IMR-90 (cell line): ENCODE results near the gene ERGIC1. TPM values are rescaled to one million over a fixed set of nuclear protein-coding genes. Genes with fewer than 3 reads are reported as not detected.

Experiments
- ATAC-seq: fragments of 200-7000 bp; cut with Tn5 transposase; 2 replicates; pipeline ENCODE4 v1.9.1; 2020; ENCODE audit warnings: low read depth, mild to moderate bottlenecking, moderate library complexity
- BruUV-seq: library from RNA; stranded (reverse); fragments of 400-500 nt; replicated peaks from 2 replicates; lab custom pipeline; 2021; lab: Mats Ljungman, UMichigan
- CTCF ChIA-PET: fragments of 300-600 bp; formaldehyde crosslinking; extraction: SDS; loops from one replicate; lab custom pipeline; 2021; ENCODE audit warnings: antibody characterized with exemption; lab: Yijun Ruan, JAX
- POLR2A ChIA-PET: fragments of 300-600 bp; sonication (Branson Sonifier 250); formaldehyde crosslinking; loops from one replicate; lab custom pipeline; 2022; ENCODE audit warnings: antibody characterized with exemption; ENCODE audit not compliant: unreplicated experiment; lab: Charles Lee
- DNase-seq: peaks from one replicate; pipeline ENCODE4 v3.0.0; 2013
- H2AFZ ChIP-seq: replicated peaks from 2 replicates; pipeline ENCODE3; 2013; ENCODE audit warnings: low read length, mild to moderate bottlenecking; ENCODE audit not compliant: poor library complexity
- H2AK5ac ChIP-seq: 2 replicates; pipeline ENCODE4 v1.6.1; 2013; ENCODE audit warnings: low read depth, low read length, inconsistent platforms
- H2AK9ac ChIP-seq: replicated peaks from 2 replicates; pipeline ENCODE3; 2013; ENCODE audit warnings: mild to moderate bottlenecking, low read depth, low read length, moderate library complexity; ENCODE audit not compliant: poor library complexity
- H2BK120ac ChIP-seq: 2 replicates; pipeline ENCODE4 v1.6.1; 2013; ENCODE audit warnings: low read depth, low read length, inconsistent platforms
- H2BK15ac ChIP-seq: 3 replicates; pipeline ENCODE4 v1.6.1; 2013; ENCODE audit warnings: low read depth, low read length, inconsistent platforms
- H2BK20ac ChIP-seq: 2 replicates; pipeline ENCODE4 v1.6.1; 2013; ENCODE audit warnings: low read depth, mild to moderate bottlenecking, inconsistent platforms, low read length, moderate library complexity
- H2BK5ac ChIP-seq: 2 replicates; pipeline ENCODE4 v1.6.1; 2013; ENCODE audit warnings: mild to moderate bottlenecking, low read depth, low read length, inconsistent platforms; ENCODE audit not compliant: poor library complexity, severe bottlenecking
- H3K14ac ChIP-seq: replicated peaks from 2 replicates; pipeline ENCODE4 v1.6.1; 2013; ENCODE audit warnings: low read depth, low read length, inconsistent platforms
- H3K18ac ChIP-seq: 2 replicates; pipeline ENCODE4 v1.6.1; 2013; ENCODE audit warnings: low read depth, low read length, control low read depth
- H3K23ac ChIP-seq: 2 replicates; pipeline ENCODE4 v1.6.1; 2013; ENCODE audit warnings: low read depth, low read length, inconsistent platforms
- H3K27ac ChIP-seq: 2 replicates; pipeline ENCODE4 v1.5.1; 2013; ENCODE audit warnings: mild to moderate bottlenecking, control low read depth, low read length; ENCODE audit not compliant: insufficient read depth
- H3K27me3 ChIP-seq: 2 replicates; pipeline ENCODE4 v1.6.1; 2013; ENCODE audit warnings: low read length; ENCODE audit not compliant: control insufficient read depth, insufficient read depth
- H3K36me3 ChIP-seq: 2 replicates; pipeline ENCODE4 v1.6.1; 2013; ENCODE audit warnings: low read length, mixed read lengths; ENCODE audit not compliant: control insufficient read depth, insufficient read depth
- H3K4ac ChIP-seq: 2 replicates; pipeline ENCODE4 v1.6.1; 2013; ENCODE audit warnings: low read depth, low read length, inconsistent platforms
- H3K4me1 ChIP-seq: 2 replicates; pipeline ENCODE4 v1.6.1; 2013; ENCODE audit warnings: low read length, mixed read lengths; ENCODE audit not compliant: control insufficient read depth, insufficient read depth
- H3K4me2 ChIP-seq: 2 replicates; pipeline ENCODE4 v1.6.1; 2013; ENCODE audit warnings: low read depth, mild to moderate bottlenecking, control low read depth, low read length, moderate library complexity
- H3K4me3 ChIP-seq: 2 replicates; pipeline ENCODE4 v1.5.1; 2013; ENCODE audit warnings: low read depth, mild to moderate bottlenecking, control low read depth, low read length, moderate library complexity; ENCODE audit not compliant: insufficient read depth
- H3K56ac ChIP-seq: 2 replicates; pipeline ENCODE4 v1.6.1; 2013; ENCODE audit warnings: low read length, inconsistent platforms; ENCODE audit not compliant: insufficient read depth; ENCODE audit errors: extremely low read depth
- H3K79me1 ChIP-seq, 2 experiments: 2 replicates each; pipeline ENCODE4 v1.6.1; 2013; ENCODE audit warnings: low read length in 2 of 2, inconsistent platforms in 1 of 2, low read depth in 1 of 2
- H3K9ac ChIP-seq: 2 replicates; pipeline ENCODE4 v1.6.1; 2013; ENCODE audit warnings: low read depth, low read length, control low read depth
- H3K9me1 ChIP-seq: 2 replicates; pipeline ENCODE4 v1.6.1; 2013; ENCODE audit warnings: low read length, inconsistent platforms; ENCODE audit not compliant: insufficient read depth
- H3K9me3 ChIP-seq: 2 replicates; pipeline ENCODE4 v1.6.1; 2013; ENCODE audit warnings: low read length; ENCODE audit not compliant: control insufficient read depth, insufficient read depth
- H4K20me1 ChIP-seq: 2 replicates; pipeline ENCODE4 v1.6.1; 2013; ENCODE audit warnings: low read length, inconsistent platforms; ENCODE audit not compliant: insufficient read depth
- H4K5ac ChIP-seq: 2 replicates; pipeline ENCODE4 v1.6.1; 2013; ENCODE audit warnings: mild to moderate bottlenecking, low read depth, low read length, control low read depth
- H4K8ac ChIP-seq, 2 experiments: 2 replicates each; pipeline ENCODE4 v1.6.1; 2013; ENCODE audit warnings: low read depth in 2 of 2, low read length in 2 of 2, control low read depth in 1 of 2, inconsistent platforms in 1 of 2
- H4K91ac ChIP-seq: 2 replicates; pipeline ENCODE4 v1.6.1; 2013; ENCODE audit warnings: low read depth, low read length, inconsistent platforms; ENCODE audit not compliant: insufficient read depth
- CEBPB ChIP-seq: IDR thresholded peaks from 2 replicates; pipeline ENCODE4 v1.6.1; 2012; ENCODE audit warnings: low read depth, low read length, improper control_type of control experiment
- MAZ ChIP-seq: IDR thresholded peaks from 2 replicates; pipeline ENCODE4 v1.6.1; 2012; ENCODE audit warnings: low read depth, mild to moderate bottlenecking, low read length, improper control_type of control experiment, moderate library complexity, borderline replicate concordance
- RAD21 ChIP-seq: IDR thresholded peaks from 2 replicates; pipeline ENCODE4 v1.6.1; 2012; ENCODE audit warnings: low read length, improper control_type of control experiment
- SMC3 ChIP-seq: fragments of 150-350 bp; IDR thresholded peaks from 2 replicates; pipeline ENCODE4 v1.6.1; 2016; ENCODE audit warnings: low read depth, mild to moderate bottlenecking, antibody characterized with exemption, low read length, moderate library complexity
- WGBS, 2 experiments: methylation state at CpG; one replicate each; pipeline versions ENCODE4 v1.1.5 to v1.1.7; 2013; ENCODE audit warnings: missing lambda C conversion rate in 2 of 2; ENCODE audit not compliant: insufficient read length in 1 of 2; ENCODE audit errors: extremely low coverage in 2 of 2; 5-methylcytosine and 5-hydroxymethylcytosine counted together
- dilution Hi-C: fragments of 300-500 bp; cut with HindIII; formaldehyde crosslinking; loops from one replicate; pipeline ENCODE4 v1.14.3; 2018; ENCODE audit warnings: low sequenced_read_pairs; ENCODE audit not compliant: unreplicated experiment
- in situ Hi-C: fragments of 300-500 bp; cut with MboI; formaldehyde crosslinking; loops from 3 replicates; pipeline ENCODE4 v1.14.3; 2019; ENCODE audit warnings: low sequenced_read_pairs, inconsistent platforms, mixed read lengths
- intact Hi-C: fragments of 100-400 bp; cut with micrococcal nuclease; formaldehyde crosslinking; loops from 2 replicates; pipeline ENCODE4 v1.10.0; 2022
- polyA plus RNA-seq, 3 experiments: library from polyadenylated mRNA; depleted of rRNA; stranded (reverse); fragments of >200 nt; gene quantifications; 2 replicates each; pipeline ENCODE4 v1.2.3, GENCODE V29; 2012; ENCODE audit warnings: low replicate concordance in 1 of 3
- total RNA-seq: library from RNA; depleted of rRNA; stranded (reverse); fragments of >200 nt; gene quantifications from 2 replicates; pipeline ENCODE4 v1.2.3, GENCODE V29; 2012
- TF ChIP-seq, protein P1 (sequence below): fragments of 150-350 bp; IDR thresholded peaks from 2 replicates; pipeline ENCODE4 v1.6.1; 2017; ENCODE audit warnings: mild to moderate bottlenecking, antibody characterized with exemption, low read length, low read depth
- TF ChIP-seq, protein P2 (sequence below): conservative IDR thresholded peaks from 2 replicates; pipeline ENCODE4 v1.5.1; 2012; ENCODE audit warnings: mild to moderate bottlenecking, low read depth, low read length, improper control_type of control experiment

The ERGIC1 gene
- total and polyA plus RNA-seq, 2 of the 4 experiments (the other 2 are of a cell fraction) = 134 to 192 TPM

GRCh38 chr5:172840432-172841154 lies 6.5 kb downstream of the ERGIC1 start:
- peak overlapping the region; percentile 27; the same call in 1 of the 2 replicates for H4K91ac ChIP-seq
- TF ChIP-seq CEBPB = no peak
- TF ChIP-seq, protein P1, sequence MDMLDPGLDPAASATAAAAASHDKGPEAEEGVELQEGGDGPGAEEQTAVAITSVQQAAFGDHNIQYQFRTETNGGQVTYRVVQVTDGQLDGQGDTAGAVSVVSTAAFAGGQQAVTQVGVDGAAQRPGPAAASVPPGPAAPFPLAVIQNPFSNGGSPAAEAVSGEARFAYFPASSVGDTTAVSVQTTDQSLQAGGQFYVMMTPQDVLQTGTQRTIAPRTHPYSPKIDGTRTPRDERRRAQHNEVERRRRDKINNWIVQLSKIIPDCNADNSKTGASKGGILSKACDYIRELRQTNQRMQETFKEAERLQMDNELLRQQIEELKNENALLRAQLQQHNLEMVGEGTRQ = no peak
- TF ChIP-seq, protein P2, sequence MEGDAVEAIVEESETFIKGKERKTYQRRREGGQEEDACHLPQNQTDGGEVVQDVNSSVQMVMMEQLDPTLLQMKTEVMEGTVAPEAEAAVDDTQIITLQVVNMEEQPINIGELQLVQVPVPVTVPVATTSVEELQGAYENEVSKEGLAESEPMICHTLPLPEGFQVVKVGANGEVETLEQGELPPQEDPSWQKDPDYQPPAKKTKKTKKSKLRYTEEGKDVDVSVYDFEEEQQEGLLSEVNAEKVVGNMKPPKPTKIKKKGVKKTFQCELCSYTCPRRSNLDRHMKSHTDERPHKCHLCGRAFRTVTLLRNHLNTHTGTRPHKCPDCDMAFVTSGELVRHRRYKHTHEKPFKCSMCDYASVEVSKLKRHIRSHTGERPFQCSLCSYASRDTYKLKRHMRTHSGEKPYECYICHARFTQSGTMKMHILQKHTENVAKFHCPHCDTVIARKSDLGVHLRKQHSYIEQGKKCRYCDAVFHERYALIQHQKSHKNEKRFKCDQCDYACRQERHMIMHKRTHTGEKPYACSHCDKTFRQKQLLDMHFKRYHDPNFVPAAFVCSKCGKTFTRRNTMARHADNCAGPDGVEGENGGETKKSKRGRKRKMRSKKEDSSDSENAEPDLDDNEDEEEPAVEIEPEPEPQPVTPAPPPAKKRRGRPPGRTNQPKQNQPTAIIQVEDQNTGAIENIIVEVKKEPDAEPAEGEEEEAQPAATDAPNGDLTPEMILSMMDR = no peak
- no peak for TF ChIP-seq SMC3
- TF ChIP-seq RAD21 = no peak
- TF ChIP-seq MAZ = no peak

More at GRCh38 chr5:172840432-172841154, 6.5 kb downstream of the ERGIC1 start:
- peaks cover 12% of the 10 kb centered on the region for H3K4me1 ChIP-seq
- intact Hi-C loops (loop anchor here (1.0 kb wide), 1 partner anchor 9 kb away; no protein-coding TSS in a partner anchor), dilution Hi-C loops (no loop called here), in situ Hi-C loops (no loop called here)
- BruUV-seq = no TSS peak
- no peak overlapping the region for H3K14ac ChIP-seq
- no peak overlapping the region for H3K27ac ChIP-seq
- 81% methylated on average over 5 of the region's 12 CpGs; no CpG with 5 or more reads in 1 of the 2 experiments for WGBS, 2 experiments
- H3K79me1 ChIP-seq = peaks cover 8 to 92% of the 10 kb centered on the region in 2 experiments; a peak in 3 of 4 replicates
- no peak overlapping the region for H3K9ac ChIP-seq
- ChIA-PET CTCF (interaction anchor here (0.6 kb wide), 1 partner anchor 142 kb away, joined by 4 read pairs; no protein-coding TSS in a partner anchor), POLR2A (interaction anchor here (0.5 kb wide), 1 partner anchor 76 kb away, joined by 3 read pairs; no protein-coding TSS in a partner anchor)
- no peak for DNase-seq
- no peak overlapping the region for H2BK120ac ChIP-seq
- no peak overlapping the region for H3K18ac ChIP-seq
- H2BK5ac ChIP-seq = no peak overlapping the region
- peak overlapping the region; percentile 39; the same call in 1 of the 2 replicates for H2AK5ac ChIP-seq
- 0 out of 2 replicates have a peak overlapping the region, but pooled peaks have one; percentile 15 for H3K4ac ChIP-seq
- H3K9me3 ChIP-seq = no peaks in the 10 kb centered on the region
- no peak overlapping the region for H3K4me3 ChIP-seq
- no peak overlapping the region for H2BK15ac ChIP-seq
- H4K8ac ChIP-seq = peak overlapping the region in 1 of 2 experiments; percentile 34; a peak in 1 of 4 replicates
- H3K9me1 ChIP-seq = peaks cover 31% of the 10 kb centered on the region
- H3K36me3 ChIP-seq = peaks cover 31% of the 10 kb centered on the region
- no peak overlapping the region for H2BK20ac ChIP-seq
- H2AK9ac ChIP-seq = no peak overlapping the region
- no peaks in the 10 kb centered on the region for H3K27me3 ChIP-seq
- H2AFZ ChIP-seq = no peak overlapping the region
- H3K4me2 ChIP-seq = no peak overlapping the region
- H4K5ac ChIP-seq = no peak overlapping the region
- H3K56ac ChIP-seq = no peak overlapping the region
- H3K23ac ChIP-seq = no peak overlapping the region
- peaks cover 27% of the 10 kb centered on the region; the same call in 1 of the 2 replicates for H4K20me1 ChIP-seq
- no peak for ATAC-seq
